MM.1S (cell line): Measurements from ENCODE around the gene RAB25.

Experiments used
- DNase-seq: peaks from one replicate; pipeline ENCODE4 v3.0.0-alpha.2; 2015
- H2AFZ ChIP-seq: fragments of 300-600 bp; sonication (generic); 2 replicates; pipeline ENCODE4 v1.6.0; 2016; ENCODE audit warnings: antibody characterized with exemption, low read length
- H3F3A ChIP-seq: fragments of 300-600 bp; sonication (generic); 2 replicates; pipeline ENCODE4 v1.6.1; 2016; ENCODE audit warnings: mild to moderate bottlenecking, antibody characterized with exemption, low read length, moderate library complexity, mixed read lengths; ENCODE audit not compliant: insufficient read depth
- H3K27ac ChIP-seq: fragments of 300-600 bp; sonication (generic); 2 replicates; pipeline ENCODE4 v1.5.1; 2016; ENCODE audit warnings: mild to moderate bottlenecking, low read length
- H3K27me3 ChIP-seq: fragments of 300-600 bp; sonication (generic); replicated peaks from 2 replicates; pipeline ENCODE4 v1.6.0; 2016; ENCODE audit warnings: low read length; ENCODE audit not compliant: insufficient read depth
- H3K36me3 ChIP-seq: fragments of 300-600 bp; sonication (generic); replicated peaks from 2 replicates; pipeline ENCODE4 v1.6.1; 2016; ENCODE audit warnings: mild to moderate bottlenecking, low read length, mixed read lengths; ENCODE audit not compliant: insufficient read depth
- H3K4me1 ChIP-seq: fragments of 300-600 bp; sonication (generic); 2 replicates; pipeline ENCODE4 v1.6.1; 2016; ENCODE audit warnings: low read length, mixed read lengths
- H3K4me2 ChIP-seq: fragments of 300-600 bp; sonication (generic); 2 replicates; pipeline ENCODE4 v1.6.0; 2016; ENCODE audit warnings: low read depth, low read length
- H3K4me3 ChIP-seq: fragments of 300-600 bp; sonication (generic); 2 replicates; pipeline ENCODE4 v1.5.1; 2016; ENCODE audit warnings: low read length, mixed read lengths
- H3K79me2 ChIP-seq: fragments of 300-600 bp; sonication (generic); 2 replicates; pipeline ENCODE4 v1.6.1; 2016; ENCODE audit warnings: mixed run types, low read length, mixed read lengths
- H3K9ac ChIP-seq: fragments of 300-600 bp; sonication (generic); 2 replicates; pipeline ENCODE4 v1.6.1; 2016; ENCODE audit warnings: low read length, mixed read lengths
- H3K9me2 ChIP-seq: fragments of 300-600 bp; sonication (generic); replicated peaks from 2 replicates; pipeline ENCODE4 v1.6.1; 2016; ENCODE audit warnings: mild to moderate bottlenecking, low read length, mixed read lengths; ENCODE audit not compliant: insufficient read depth
- H3K9me3 ChIP-seq: fragments of 300-600 bp; sonication (generic); replicated peaks from 2 replicates; pipeline ENCODE4 v1.6.1; 2016; ENCODE audit warnings: mild to moderate bottlenecking, low read length, mixed read lengths; ENCODE audit not compliant: insufficient read depth
- H4K20me1 ChIP-seq: fragments of 300-600 bp; sonication (generic); 2 replicates; pipeline ENCODE4 v1.6.1; 2016; ENCODE audit warnings: mild to moderate bottlenecking, low read length, moderate library complexity, mixed read lengths; ENCODE audit not compliant: insufficient read depth
- EZH2 ChIP-seq: fragments of 300-600 bp; sonication (generic); optimal IDR thresholded peaks from 2 replicates; pipeline ENCODE3; 2017; ENCODE audit warnings: low read depth, mild to moderate bottlenecking, antibody characterized with exemption, low read length, mixed read lengths
- EZH2phosphoT487 ChIP-seq: fragments of 300-600 bp; sonication (generic); IDR thresholded peaks from 2 replicates; pipeline ENCODE4 v1.6.1; 2018; ENCODE audit warnings: antibody characterized with exemption, low read length
- TF ChIP-seq, protein P1 (sequence below): fragments of 300-600 bp; sonication (generic); IDR thresholded peaks from 2 replicates; pipeline ENCODE4 v1.5.1; 2016; ENCODE audit warnings: antibody characterized with exemption, low read length, mixed read lengths

RAB25 gene

DNA sequence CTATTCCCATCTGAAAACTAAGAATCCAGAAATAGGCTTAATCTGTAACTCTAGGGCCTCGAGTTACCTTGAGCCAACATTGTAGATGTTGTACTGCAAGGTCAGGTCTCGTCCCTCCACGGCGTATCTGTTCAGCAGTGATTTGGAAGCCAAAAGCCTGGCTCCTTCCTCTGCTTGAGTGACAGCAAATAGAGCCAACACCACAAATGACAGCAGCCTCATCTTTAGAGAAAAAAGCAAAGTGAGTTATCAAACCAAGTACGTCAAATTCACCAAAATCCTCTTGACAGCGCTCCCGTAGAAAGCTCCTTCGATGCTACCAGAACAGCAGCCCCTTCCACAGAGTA lies 41.0 kb upstream of the RAB25 start:
- H3K4me1 ChIP-seq, result peaks cover 9% of the 10 kb centered on the region
- H3K9ac ChIP-seq, result peak overlapping the region; percentile 76
- no peak for DNase-seq
- H3K4me2 ChIP-seq, result peak overlapping the region; percentile 69
- H3K9me2 ChIP-seq, result no peaks in the 10 kb centered on the region
- H3K79me2 ChIP-seq, result peaks cover 53% of the 10 kb centered on the region
- H3K4me3 ChIP-seq, result peak overlapping the region; percentile 80
- TF ChIP-seq, protein P1, sequence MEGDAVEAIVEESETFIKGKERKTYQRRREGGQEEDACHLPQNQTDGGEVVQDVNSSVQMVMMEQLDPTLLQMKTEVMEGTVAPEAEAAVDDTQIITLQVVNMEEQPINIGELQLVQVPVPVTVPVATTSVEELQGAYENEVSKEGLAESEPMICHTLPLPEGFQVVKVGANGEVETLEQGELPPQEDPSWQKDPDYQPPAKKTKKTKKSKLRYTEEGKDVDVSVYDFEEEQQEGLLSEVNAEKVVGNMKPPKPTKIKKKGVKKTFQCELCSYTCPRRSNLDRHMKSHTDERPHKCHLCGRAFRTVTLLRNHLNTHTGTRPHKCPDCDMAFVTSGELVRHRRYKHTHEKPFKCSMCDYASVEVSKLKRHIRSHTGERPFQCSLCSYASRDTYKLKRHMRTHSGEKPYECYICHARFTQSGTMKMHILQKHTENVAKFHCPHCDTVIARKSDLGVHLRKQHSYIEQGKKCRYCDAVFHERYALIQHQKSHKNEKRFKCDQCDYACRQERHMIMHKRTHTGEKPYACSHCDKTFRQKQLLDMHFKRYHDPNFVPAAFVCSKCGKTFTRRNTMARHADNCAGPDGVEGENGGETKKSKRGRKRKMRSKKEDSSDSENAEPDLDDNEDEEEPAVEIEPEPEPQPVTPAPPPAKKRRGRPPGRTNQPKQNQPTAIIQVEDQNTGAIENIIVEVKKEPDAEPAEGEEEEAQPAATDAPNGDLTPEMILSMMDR, result no peak
- TF ChIP-seq EZH2phosphoT487 (no peak), EZH2 (no peak)
- H4K20me1 ChIP-seq, result no peaks in the 10 kb centered on the region
- no peaks in the 10 kb centered on the region for H3K27me3 ChIP-seq
- peaks cover 8% of the 10 kb centered on the region; the same call in 1 of the 2 replicates for H3K36me3 ChIP-seq
- H3F3A ChIP-seq, result peaks cover 14% of the 10 kb centered on the region; the same call in 1 of the 2 replicates
- peak overlapping the region; percentile 3; the same call in 1 of the 2 replicates for H3K27ac ChIP-seq
- H2AFZ ChIP-seq, result no peak overlapping the region
- H3K9me3 ChIP-seq, result no peaks in the 10 kb centered on the region

DNA sequence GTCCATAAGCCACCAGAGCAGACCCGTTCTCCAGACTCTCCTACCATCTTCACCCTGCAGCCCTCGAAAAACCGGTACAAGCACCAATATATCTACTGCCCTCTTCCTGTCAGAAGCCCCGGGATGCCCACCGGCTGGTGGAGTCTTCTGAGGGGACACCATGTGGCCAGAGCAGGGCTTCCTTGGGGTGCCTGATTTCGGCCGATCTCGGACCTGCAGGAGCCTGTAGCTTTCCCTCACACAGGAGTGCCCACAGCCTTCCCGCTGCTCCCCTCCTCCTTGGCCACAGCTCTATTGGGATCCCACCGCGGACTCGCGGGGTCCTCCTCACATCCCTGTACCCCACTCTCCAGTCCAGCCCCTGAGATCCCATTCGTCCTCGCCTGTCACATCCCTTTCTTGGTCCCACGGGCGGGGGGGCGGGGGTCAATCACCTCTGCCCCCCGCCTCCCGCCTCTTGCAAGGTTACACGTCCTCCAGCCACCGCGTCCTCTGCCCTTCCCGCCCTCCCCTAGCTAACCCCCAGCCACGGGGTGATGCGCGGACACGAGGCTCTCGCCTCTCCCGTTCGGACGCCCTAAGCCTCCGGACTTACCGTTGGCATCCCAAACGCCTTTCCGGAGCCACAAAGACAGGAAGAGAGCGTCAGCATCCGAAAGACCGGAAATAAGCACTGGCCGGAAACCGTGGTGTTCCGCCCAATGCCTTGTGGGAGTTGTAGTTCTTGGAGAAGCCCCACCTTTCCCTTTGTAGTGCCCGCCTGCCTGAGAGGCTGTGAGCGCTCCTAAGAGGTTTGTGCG lies 40.5 kb upstream of the RAB25 start, which contains the start of gene SSR2:
SSR2 (minus strand) TSS at position 659 of the 800 bp plus-strand sequence. CDS start 784 bp downstream, outside the sequence.
- Histone ChIP-seq H3K9me2 (no peaks in the 10 kb centered on the region), H3K9me3 (no peaks in the 10 kb centered on the region), H3K27me3 (no peaks in the 10 kb centered on the region), H2AFZ (peak within 1 kb of the TSS; percentile 76), H3K4me1 (peaks cover 7% of the 10 kb centered on the region; the same call in 1 of the 2 replicates), H3K4me2 (peak within 1 kb of the TSS; percentile 78), H3K4me3 (peak within 1 kb of the TSS; percentile 80), H3K9ac (peak within 1 kb of the TSS; percentile 76), H4K20me1 (no peaks in the 10 kb centered on the region), H3F3A (peaks cover 11% of the 10 kb centered on the region; the same call in 1 of the 2 replicates), H3K27ac (peak within 1 kb of the TSS; percentile 3; the same call in 1 of the 2 replicates), H3K36me3 (peaks cover 8% of the 10 kb centered on the region; the same call in 1 of the 2 replicates), H3K79me2 (peaks cover 50% of the 10 kb centered on the region)
- TF ChIP-seq EZH2phosphoT487, result no peak
- no peak for TF ChIP-seq EZH2
- TF ChIP-seq, protein P1, result no peak; the same call in 1 of the 2 replicates
- DNase-seq, result peak; percentile 98

- Histone ChIP-seq H3K4me1 (peaks cover 7% of the 10 kb centered on the region; the same call in 1 of the 2 replicates), H3K36me3 (peaks cover 8% of the 10 kb centered on the region; the same call in 1 of the 2 replicates), H3K79me2 (peaks cover 45% of the 10 kb centered on the region), H2AFZ (peak overlapping the region; percentile 76), H3K27me3 (no peaks in the 10 kb centered on the region), H3K9me2 (no peaks in the 10 kb centered on the region), H3K4me2 (peak overlapping the region; percentile 78), H4K20me1 (no peaks in the 10 kb centered on the region), H3K9me3 (no peaks in the 10 kb centered on the region), H3F3A (peaks cover 9% of the 10 kb centered on the region; the same call in 1 of the 2 replicates), H3K27ac (no peak overlapping the region), H3K9ac (peak overlapping the region; percentile 8; the same call in 1 of the 2 replicates), H3K4me3 (peak overlapping the region; percentile 80)
- TF ChIP-seq EZH2, result no peak
- TF ChIP-seq, protein P1, result no peak
- DNase-seq, result no peak
Observed at GRCh38 chr1:156021093-156021428, 39.9 kb upstream of the RAB25 start.
